DLD1 (cell line): Measurements from ENCODE around the gene CYB561A3.
"Not testable (repeated sequence)": the region's sequence is repeated elsewhere in the genome, so short reads cannot be mapped to it uniquely, and the experiment has no call there.

ENCODE experiments used
- in situ Hi-C: cut with HindIII; loops from 2 replicates; pipeline ENCODE4 v1.10.0; 2017; ENCODE audit warnings: low sequenced_read_pairs

CYB561A3 gene

DNA sequence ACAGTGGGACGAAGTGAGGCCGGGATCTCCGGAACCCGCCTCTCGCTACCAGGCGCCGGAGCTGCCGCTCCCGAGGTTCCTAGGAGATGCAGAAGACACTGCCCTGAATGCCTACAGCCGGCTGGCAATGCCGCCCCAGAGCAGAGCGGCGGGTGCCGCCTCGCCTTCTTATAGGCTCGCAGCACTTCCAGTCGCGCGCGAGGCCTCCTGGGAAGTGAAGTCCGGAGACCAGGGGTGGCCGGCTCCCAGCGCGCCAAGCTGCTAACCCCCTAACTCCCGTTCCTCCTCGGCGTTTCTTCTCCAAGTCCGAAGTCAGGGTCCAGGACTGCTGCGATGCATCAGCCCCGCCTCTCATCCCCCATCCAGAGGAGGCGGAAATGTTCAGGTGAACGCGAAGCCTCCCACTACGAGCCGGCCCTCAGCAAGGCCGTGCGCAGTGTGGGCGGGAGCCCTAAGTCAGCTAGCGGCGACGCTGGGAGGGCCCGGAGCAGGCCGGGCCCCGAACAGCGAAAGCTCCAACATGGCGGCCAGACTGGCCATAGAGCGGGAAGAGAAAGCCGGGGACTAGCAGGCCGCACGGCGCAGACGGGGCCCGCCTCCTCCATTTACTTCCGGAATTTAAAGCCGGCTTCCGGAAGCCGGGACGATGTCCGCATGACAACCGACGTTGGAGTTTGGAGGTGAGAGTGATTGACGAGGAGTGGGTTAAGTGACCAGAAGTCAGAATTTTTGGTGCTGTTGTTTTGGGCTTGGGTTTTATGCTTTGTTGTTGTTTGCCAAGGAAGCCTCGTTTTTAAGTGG is at the start of gene CYB561A3, which contains the start of gene TMEM138:
CYB561A3 (minus strand) TSS at position 142 of the 801 bp plus-strand sequence. CDS start 5,169 bp downstream, outside the sequence.
TMEM138 (plus strand) TSS at position 634 of the 801 bp plus-strand sequence. CDS start 2,017 bp downstream, outside the sequence.
- in situ Hi-C loops = no loop called here

- in situ Hi-C loops = no loop called here
Observed at GRCh38 chr11:61406991-61407728, 45.5 kb upstream of the CYB561A3 start.

- in situ Hi-C loops = no loop called here
Observed at GRCh38 chr11:61406067-61406466, 44.4 kb upstream of the CYB561A3 start.

GRCh38 chr11:61404641-61405040 is 43.0 kb upstream of the CYB561A3 start:
- in situ Hi-C loops = no loop called here

DNA sequence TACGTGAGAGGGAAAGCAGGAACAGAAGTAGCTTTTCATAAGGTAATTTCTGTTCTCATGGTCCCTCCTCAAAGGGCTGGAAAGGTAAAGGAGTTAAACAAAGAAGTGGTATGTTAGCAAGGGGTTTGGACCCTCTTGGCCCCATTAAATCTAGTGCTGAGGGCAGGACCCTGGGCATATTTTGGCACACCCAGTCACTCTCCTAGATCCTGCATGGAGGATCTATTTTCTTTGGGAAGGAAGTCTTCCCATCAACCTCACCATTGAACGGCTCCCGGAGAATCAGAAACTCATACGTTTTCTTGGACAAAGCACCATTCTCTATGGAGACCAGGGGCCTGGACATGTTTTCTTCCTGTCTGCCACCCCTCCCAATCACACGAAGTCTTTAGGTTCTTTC is 42.4 kb upstream of the CYB561A3 start:
- in situ Hi-C loops = no loop called here

GRCh38 chr11:61403658-61404057 is 42.0 kb upstream of the CYB561A3 start:
- in situ Hi-C loops = no loop called here

- in situ Hi-C loops = no loop called here
Observed at GRCh38 chr11:61401573-61401972, 39.9 kb upstream of the CYB561A3 start.

DNA sequence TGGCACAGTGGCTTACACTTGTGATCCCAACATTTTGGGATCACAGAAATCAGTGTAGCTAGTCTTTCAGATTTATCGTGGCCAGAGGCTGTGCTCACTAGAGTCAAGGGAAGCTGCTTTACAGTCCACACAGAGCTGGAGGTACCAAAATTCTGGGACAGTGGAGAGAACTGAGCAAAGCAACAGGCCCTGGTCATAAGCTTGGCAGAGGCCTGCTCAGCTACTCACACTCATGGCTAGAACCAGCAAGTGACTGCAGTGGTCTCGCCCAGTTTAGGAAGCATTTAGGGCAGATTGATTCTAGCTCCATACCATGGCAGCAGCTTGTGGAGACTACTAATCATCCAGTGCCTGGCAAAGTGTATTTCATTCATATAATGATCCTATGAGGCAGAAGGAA is 39.5 kb upstream of the CYB561A3 start:
- in situ Hi-C loops = no loop called here

- in situ Hi-C loops = no loop called here
Observed at GRCh38 chr11:61392981-61393595, 31.4 kb upstream of the CYB561A3 start.

GRCh38 chr11:61390161-61390560 is 28.5 kb upstream of the CYB561A3 start:
- in situ Hi-C loops = no loop called here

- in situ Hi-C loops = no loop called here
Observed at GRCh38 chr11:61384271-61385242, 22.9 kb upstream of the CYB561A3 start.

- in situ Hi-C loops = not testable (repeated sequence)
Observed at GRCh38 chr11:61383859-61384258, 22.2 kb upstream of the CYB561A3 start.

DNA sequence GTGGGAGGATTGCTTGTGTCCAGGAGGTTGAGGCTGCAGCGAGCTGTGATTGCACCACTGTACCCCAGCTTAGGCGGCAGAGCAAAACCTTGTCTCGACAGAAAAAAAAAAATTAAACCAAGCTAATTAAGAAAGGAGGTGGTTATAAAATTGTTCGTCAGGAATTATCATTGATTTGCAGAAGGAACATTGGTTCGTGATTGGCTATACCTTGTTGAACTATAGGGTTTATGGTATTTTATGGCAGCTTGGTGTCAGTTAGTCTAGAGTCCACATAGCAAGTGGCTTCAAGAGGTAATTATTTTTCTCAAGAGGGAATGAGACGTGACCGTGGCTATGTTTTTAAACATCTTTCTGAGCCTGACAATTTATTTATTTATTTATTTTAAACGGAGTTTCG is 19.2 kb upstream of the CYB561A3 start:
- in situ Hi-C loops = no loop called here

DNA sequence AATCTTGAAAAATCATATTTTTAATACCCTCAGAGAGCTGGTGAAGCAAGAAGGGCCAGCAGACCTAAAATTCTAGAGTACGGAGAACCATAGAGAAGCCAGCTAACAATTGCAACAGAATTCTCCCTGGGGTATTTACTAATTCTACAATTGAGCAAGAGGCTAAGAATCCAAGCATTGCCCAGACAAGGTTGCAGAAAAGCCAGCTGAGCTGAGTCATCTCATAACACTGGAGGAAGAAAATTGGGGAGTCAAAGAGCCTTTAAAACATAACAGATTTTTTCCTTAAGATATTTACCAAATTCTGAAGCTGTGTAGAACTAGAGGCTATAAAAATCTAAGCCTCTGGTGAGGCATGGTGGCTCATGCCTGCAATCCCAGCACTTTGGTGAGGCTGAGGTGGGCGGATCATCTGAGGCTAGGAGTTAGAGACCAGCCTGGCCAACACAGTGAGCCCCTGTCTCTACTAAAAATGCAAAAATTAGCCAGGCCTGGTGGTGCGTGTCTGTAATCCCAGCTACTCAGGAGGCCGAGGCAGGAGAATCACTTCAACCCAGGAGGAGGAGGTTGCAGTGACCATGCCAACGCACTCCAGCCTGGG is 17.1 kb upstream of the CYB561A3 start:
- in situ Hi-C loops = no loop called here

DNA sequence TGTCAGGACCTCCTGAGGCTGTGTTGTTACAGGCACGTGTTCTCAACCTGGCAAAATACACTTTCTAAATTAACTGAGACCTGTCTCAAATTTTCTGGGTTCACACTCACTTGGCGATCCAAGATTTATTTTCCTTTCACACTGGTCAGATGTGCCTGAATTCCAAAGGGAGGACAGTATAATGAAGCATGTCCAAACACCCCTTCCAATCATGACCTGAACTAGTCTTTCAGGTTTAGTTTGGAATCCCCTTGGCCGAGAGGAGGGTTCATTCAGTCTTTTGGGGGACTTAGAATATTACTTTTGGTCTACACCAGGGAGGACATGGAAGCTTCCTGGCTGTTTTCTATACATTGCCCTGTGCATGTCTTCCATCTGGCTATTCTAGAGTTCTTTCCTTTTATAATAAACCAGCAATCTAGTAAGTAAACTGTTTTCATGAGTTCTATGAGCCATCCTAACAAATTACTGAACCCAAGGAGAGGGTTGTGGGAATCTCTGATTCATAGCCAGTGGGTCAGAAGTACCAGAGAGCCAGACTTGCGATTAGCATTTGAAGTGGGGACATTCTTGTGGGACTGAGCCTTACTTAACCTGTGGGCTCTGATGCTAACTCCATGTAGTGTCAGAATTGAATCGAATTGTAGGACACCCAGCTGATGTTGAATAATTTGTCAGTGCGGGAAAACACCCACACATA is 15.9 kb upstream of the CYB561A3 start:
- in situ Hi-C loops = no loop called here

GRCh38 chr11:61375761-61376108 is 14.1 kb upstream of the CYB561A3 start:
- in situ Hi-C loops = no loop called here

DNA sequence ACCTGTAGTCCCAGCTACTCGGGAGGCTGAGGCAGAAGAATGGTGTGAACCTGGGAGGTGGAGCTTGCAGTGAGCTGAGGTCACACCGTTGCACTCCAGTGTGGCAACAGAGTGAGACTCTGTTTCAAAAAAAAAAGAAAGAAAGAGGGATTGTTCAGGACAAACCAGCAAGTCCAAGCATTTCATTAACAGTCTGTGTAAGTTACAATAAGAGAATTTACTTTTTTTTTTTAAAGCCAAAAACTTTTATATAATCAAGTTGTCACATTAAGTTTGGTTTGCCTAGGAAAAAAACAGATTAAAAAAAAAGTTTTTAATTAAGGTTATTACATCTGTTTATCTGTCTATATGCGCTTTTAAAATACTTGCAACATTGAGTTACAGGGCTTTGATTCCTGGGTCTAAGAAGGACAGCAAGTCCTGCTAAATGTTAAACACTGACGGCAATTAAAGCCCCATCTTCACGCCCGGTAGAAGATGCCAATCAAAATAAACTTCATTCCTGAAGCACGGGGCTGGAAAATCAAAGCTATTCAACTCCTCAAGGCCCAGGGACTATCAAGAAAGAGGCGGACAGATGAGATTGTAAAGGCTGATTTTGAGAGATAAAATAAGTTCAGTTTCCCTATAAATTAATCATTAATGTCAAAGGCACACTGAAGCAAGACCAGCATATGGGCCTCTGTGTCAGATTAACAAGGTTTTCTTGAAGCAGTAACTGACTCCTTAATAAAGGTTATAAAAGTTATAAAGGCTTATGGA is 11.2 kb upstream of the CYB561A3 start:
- in situ Hi-C loops = no loop called here

GRCh38 chr11:61370349-61371005 is 8.8 kb upstream of the CYB561A3 start:
- in situ Hi-C loops = no loop called here
